Measurements from ENCODE around the gene MGRN1. TPM values are rescaled to one million over a fixed set of nuclear protein-coding genes. Genes with fewer than 3 reads are reported as not detected.

Gene MGRN1
- polyA plus RNA-seq, 3 donors: 3.7 to 48.2 (median 4.7) TPM

- H3K4me1 ChIP-seq (ENCODE audit: control insufficient read depth in 1 of 2, insufficient read depth in 2 of 2, low read length in 2 of 2): no peaks in the 10 kb centered on the region
- no peak overlapping the region for H3K9ac ChIP-seq (ENCODE audit: insufficient read depth, low read length, poor library complexity, severe bottlenecking)
- intact Hi-C loops (cut with micrococcal nuclease): no loop called here
- no peak overlapping the region for H3K4me2 ChIP-seq (replicated peaks; ENCODE audit: extremely low read depth, low read length, poor library complexity, severe bottlenecking)
- peaks cover 53 to 82% of the 10 kb centered on the region in 2 donors for H3K36me3 ChIP-seq (replicated peaks in 1 of 2; ENCODE audit: control insufficient read depth in 1 of 2, insufficient read depth in 2 of 2, low read length in 2 of 2)
- no peak overlapping the region for H2AFZ ChIP-seq (ENCODE audit: insufficient read depth, low read depth, low read length, poor library complexity, severe bottlenecking)
- Mint-ChIP-seq H3K4me3 (no peak overlapping the region), H3K27me3 (ENCODE audit: low read depth in 3 of 3) (peaks cover 0 to 2% (median 0%) of the 10 kb centered on the region in 3 donors), H3K27ac (no peak overlapping the region), H3K9me3 (no peaks in the 10 kb centered on the region), H3K4me1 (no peaks in the 10 kb centered on the region), H3K36me3 (peaks cover 45 to 85% of the 10 kb centered on the region in 2 donors)
- no peaks in the 10 kb centered on the region for H3K79me2 ChIP-seq (ENCODE audit: insufficient read depth, low read length)
- WGBS (ENCODE audit: insufficient coverage): 97% methylated on average over 10 of the region's 17 CpGs
- H4K20me1 ChIP-seq (ENCODE audit: insufficient read depth, low read length): no peaks in the 10 kb centered on the region
- no peak for TF ChIP-seq CTCF (IDR thresholded peaks at IDR 0.05)
- no peak overlapping the region for H3K27ac ChIP-seq (ENCODE audit: low read depth in 1 of 2, low read length in 2 of 2)
- no peaks in the 10 kb centered on the region for H3K27me3 ChIP-seq (ENCODE audit: control insufficient read depth in 2 of 2, insufficient read depth in 2 of 2, low read length in 2 of 2)
- no peak overlapping the region for H3K4me3 ChIP-seq (replicated peaks in 1 of 3; ENCODE audit: low read depth in 2 of 3, low read length in 3 of 3)
- no peaks in the 10 kb centered on the region for H3K9me3 ChIP-seq (replicated peaks in 1 of 2; ENCODE audit: control insufficient read depth in 1 of 2, insufficient read depth in 1 of 2, low read length in 2 of 2)
- no peak for DNase-seq
Measured at GRCh38 chr16:4701791-4702465, 77.3 kb downstream of the MGRN1 start.

GRCh38 chr16:4702466-4702808 lies 77.8 kb downstream of the MGRN1 start:
- no peak overlapping the region for H3K4me3 ChIP-seq (replicated peaks in 1 of 3; ENCODE audit: low read depth in 2 of 3, low read length in 3 of 3)
- Mint-ChIP-seq H3K27ac (no peak overlapping the region), H3K4me3 (no peak overlapping the region), H3K4me1 (no peaks in the 10 kb centered on the region), H3K27me3 (ENCODE audit: low read depth in 3 of 3) (peaks cover 0 to 2% (median 0%) of the 10 kb centered on the region in 3 donors), H3K36me3 (peaks cover 48 to 85% of the 10 kb centered on the region in 2 donors), H3K9me3 (no peaks in the 10 kb centered on the region)
- no peaks in the 10 kb centered on the region for H3K79me2 ChIP-seq (ENCODE audit: insufficient read depth, low read length)
- intact Hi-C loops (cut with micrococcal nuclease): no loop called here
- no peaks in the 10 kb centered on the region for H3K27me3 ChIP-seq (ENCODE audit: control insufficient read depth in 2 of 2, insufficient read depth in 2 of 2, low read length in 2 of 2)
- TF ChIP-seq CTCF (IDR thresholded peaks at IDR 0.05): no peak
- H2AFZ ChIP-seq (ENCODE audit: insufficient read depth, low read depth, low read length, poor library complexity, severe bottlenecking): no peak overlapping the region
- peaks cover 48 to 82% of the 10 kb centered on the region in 2 donors for H3K36me3 ChIP-seq (replicated peaks in 1 of 2; ENCODE audit: control insufficient read depth in 1 of 2, insufficient read depth in 2 of 2, low read length in 2 of 2)
- no peak for DNase-seq
- no peak overlapping the region for H3K4me2 ChIP-seq (replicated peaks; ENCODE audit: extremely low read depth, low read length, poor library complexity, severe bottlenecking)
- H3K27ac ChIP-seq (ENCODE audit: low read depth in 1 of 2, low read length in 2 of 2): no peak overlapping the region
- H3K9me3 ChIP-seq (replicated peaks in 1 of 2; ENCODE audit: control insufficient read depth in 1 of 2, insufficient read depth in 1 of 2, low read length in 2 of 2): no peaks in the 10 kb centered on the region
- no peak overlapping the region for H3K9ac ChIP-seq (ENCODE audit: insufficient read depth, low read length, poor library complexity, severe bottlenecking)
- no peaks in the 10 kb centered on the region for H4K20me1 ChIP-seq (ENCODE audit: insufficient read depth, low read length)
- 100% methylated on average over 1 of the region's 7 CpGs for WGBS (ENCODE audit: insufficient coverage)
- H3K4me1 ChIP-seq (ENCODE audit: control insufficient read depth in 1 of 2, insufficient read depth in 2 of 2, low read length in 2 of 2): no peaks in the 10 kb centered on the region

Measured in CD14-positive monocyte (primary cell).